ENCODE results near the gene CDK3.

The CDK3 gene

DNA sequence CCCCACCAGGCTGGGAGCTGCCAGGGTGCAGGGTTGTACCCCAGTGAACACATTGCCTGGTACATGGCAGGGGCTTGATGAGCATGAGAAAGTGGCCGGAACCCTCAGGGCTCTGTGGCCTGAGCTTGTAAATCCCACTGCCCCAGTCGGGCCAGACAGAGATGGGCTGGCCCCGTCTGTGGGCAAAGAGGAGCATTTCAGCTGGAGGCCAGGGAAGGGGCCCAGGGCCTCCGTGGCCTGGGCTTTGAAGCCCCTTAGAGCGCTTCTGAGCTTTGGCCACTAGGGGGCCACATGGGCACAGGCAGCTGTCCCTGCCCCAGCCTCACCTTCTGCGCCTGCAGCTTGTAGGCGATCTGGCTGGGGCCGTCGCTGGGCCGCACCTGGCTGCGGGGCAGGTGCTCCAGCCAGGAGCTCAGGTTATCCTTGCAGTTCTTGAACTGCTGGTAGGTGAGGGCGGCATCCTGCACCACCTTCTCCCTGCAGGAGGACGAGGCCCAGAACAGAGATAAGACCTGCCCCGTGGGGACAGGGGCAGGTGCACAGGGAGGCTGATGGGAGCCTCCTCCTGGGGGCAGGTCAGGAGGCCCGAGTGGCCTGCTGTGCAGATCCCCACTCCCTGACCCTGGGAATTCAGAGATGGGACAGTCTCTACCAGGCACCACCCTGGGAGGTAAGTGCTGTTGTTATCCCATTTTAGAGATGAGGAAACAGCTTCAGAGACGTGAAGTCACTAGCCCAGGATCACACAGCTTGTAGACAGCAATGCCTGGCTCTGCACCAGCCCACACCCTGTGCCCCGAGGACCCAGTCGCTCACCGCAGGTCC is 13.7 kb downstream of the CDK3 start:
- DNase-seq (ENCODE audit: low read depth in 2 of 2) = peak; percentile 66 to 70

DNA sequence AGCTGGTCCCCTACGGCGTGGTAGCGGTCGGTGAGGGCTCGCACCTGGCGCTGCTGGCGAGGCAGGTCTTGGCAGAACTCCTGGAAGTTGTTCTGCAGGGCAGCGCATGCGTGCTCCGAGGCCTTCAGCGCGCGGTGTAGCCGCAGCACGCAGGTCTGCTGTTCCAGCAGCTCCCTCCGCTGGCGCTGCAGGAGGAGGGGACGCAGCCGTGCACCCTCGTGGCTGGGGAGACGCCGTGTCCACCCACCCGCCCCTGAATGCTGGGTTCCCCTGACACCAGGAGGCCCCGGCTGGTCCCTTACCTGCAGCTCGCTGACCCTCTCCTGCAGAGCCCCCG is 14.2 kb downstream of the CDK3 start:
- no peak for DNase-seq (ENCODE audit: low read depth in 2 of 2)

DNA sequence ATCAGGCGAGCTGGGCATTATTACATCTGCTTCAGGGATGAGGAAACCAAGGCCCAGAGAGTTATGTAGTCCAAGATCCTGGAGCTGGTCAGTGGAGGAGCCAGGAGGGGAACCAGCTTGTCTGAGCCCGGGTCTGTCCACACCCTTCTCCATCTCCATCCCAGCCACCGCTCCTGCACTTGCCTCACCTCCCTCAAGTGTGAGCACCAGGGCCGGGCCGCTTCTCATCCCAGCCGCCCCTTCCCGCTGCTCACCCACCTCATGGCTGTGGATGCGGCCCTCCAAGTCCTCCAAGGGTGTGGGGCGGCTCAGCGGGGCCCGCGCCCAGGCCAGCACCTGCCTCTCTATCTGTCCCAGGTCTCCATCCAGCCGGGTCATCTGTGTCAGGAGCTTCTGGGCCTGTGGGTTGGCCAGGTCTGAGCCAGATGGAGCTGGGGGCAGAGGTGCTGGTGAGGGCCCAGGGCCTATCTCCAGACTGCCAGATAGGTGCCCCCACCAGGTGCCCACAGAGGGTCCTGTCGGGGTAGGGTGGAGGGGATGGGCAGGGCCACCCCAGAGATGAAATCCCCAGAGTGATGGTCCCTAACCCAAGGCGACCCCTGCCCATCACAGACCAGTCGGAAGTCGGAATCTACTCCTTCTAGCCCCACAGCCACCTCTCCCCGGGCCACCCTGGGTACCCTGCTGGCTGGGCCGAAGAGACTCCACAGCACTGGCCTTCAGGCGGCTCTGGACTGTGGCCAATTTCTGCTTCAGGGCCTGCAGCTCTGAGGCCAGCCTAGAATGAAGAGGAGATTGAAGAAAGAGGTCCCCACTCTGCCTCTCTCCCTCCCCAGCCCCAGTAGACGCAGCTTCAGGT is 17.1 kb downstream of the CDK3 start:
- no peak for DNase-seq (ENCODE audit: low read depth in 2 of 2)

DNA sequence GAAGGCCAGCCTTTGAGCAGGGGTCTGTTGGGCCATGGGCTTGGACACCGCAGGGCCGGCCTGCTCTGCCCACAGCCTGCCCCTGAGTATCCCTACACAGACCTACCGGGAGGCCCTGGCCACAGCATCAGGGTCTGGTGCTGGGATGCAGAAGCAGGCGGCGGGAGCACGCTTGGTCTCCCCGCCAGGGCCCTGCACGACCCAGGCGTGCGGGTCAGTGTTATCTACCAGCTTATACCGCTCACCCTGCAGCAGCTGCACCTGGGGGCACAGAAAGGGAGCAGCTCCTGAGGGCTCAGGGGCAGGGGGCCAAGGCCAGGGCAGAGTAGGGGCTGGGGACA is 17.7 kb downstream of the CDK3 start:
- DNase-seq (ENCODE audit: low read depth in 2 of 2) = no peak

DNA sequence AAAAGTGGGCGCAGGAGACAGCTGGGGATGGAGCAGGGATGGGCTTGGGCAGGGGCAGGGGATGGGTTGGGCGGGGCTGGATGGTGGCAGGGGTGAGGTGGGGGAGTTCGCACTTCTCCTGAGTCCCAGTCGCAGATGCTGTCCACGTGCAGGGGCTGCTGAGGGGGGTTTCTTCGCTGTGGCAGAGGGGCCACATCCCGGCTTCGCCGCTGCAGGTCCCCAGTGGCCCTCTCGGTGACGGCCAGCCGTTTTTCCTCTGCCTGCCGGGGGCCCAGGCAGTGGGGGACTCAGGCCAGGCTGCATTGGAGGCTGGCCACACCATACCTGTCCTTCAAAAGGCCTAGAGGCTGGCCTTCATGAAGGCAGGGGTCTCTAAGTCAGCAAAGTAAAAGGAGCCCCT is 18.1 kb downstream of the CDK3 start:
- DNase-seq (ENCODE audit: low read depth in 2 of 2) = no peak

DNA sequence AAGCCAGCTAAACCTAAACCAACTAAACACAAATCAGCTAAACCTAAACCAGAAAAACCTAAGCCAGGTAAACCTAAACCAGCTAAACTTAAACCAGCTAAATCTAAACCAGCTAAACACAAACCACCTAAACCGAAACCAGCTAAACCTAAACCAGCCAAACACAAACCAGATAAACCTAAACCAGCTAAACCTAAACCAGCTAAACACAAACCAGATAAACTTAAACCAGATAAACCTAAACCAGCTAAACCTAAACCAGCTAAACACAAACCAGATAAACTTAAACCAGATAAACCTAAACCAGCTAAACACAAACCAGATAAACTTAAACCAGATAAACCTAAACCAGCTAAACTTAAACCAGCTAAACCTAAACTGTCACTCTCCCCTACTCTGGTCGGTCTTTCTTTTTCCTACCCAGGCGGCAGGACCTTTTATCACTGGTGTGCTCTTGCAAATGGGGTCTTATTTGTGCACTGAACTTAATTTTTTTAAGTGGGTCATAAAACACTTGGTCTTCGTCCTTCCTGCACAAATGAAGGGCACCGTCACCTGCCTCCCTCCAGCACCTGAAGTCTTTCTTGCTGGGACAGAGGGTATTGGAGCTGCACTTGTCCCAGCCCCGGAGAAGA is 19.3 kb downstream of the CDK3 start:
- no peak for DNase-seq (ENCODE audit: low read depth in 2 of 2)

DNA sequence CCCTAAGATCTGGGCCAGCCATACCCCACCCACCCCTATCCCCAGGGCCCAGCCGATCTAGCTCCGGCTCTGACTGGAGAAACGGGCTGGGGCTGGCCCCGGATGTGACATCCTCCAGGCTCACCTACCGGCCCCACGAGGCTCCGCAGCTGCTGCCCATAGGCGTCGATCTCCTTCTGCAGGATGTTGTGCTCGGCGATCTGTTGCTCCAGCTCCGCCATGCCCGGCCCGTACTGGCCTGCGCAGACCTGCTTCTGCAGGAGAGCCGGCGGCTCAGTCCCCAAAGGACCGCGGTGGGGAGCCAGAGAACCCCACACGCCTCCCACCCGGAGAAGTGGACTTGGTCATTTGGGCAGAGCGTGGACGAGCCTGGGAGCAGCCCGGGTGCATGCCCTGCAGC is 21.6 kb downstream of the CDK3 start:
- DNase-seq (ENCODE audit: low read depth in 2 of 2) = no peak

DNA sequence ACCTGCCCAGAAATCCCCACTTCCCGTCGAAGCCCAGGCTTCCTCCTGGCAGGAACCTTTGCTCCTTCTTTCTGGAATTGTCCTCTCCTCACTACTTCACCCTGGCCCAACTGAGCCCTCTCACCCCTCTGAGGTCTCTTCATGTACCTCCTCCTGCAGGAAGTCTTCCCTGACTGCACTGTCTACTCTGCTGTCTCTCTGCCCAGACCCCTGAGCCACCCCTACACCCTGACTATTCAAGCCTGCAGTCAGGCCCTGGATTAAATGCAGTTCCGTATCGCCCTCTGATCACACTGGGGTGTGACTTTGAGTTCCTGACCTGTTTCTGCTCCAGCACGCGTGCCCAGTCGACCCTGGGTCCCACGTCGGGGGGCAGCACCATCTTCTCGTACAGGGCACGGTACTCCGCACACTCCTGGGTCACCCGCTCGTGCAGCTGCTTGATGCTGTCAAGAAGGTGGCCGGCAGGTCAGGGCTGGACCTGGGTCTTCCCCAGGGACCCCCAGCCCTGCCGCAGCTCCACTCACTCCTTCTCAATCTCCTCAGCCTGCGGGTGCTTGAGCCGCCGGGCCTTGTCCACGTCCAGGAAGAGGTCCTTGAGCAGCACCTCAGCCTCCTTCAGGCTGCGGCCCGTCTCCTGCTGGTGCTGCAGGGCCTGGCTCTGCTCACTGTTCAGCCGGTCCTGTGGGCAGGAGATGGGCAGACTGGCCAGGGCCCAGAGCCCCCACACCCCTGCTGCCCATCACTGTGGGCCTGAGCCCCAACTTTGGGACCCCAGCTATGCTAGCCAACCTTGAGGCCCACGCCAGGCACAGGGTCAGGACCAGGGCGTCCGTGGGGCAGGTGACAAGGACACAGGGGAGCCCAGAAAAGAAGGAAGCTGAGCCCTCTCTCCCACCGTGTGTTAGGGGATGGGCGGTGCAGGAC is 22.6 kb downstream of the CDK3 start:
- no peak for DNase-seq (ENCODE audit: low read depth in 2 of 2)

DNA sequence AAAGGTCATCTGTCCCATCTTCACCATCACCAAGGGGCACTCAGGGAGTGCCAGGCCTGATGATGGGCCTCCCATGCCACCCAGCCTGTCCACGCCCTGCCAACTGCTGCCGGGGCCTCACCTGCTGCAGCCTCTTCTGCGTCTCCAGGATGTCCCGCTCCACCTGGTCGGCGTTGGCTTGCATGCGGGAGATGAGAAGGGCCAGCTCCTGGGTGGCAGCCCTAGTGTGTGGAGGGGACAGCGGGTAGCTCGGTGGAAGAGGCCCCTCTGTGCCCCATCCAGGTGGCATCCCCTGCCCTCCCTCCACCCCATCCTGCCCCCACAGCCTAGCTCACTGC is 23.2 kb downstream of the CDK3 start:
- DNase-seq (ENCODE audit: low read depth in 2 of 2) = no peak

DNA sequence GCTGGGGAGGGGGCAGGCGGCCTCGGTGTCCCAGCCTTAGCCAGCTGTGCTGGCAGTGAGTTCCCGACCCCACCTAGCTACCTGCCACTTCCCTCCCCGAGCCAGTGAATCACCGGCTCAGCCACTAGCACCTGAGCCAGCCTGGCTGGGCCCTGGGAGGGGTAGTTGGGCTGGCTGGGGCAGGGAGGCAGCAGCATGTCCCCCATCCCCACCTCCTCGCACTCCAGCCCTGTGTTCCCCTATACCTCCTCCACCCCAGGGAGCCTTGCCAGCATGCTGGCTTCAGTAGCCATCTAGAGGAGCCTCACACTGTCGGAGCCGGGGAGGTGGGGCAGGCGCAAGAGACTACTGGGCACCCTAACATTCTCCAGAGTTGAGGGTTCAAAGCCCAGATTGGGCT is 23.7 kb downstream of the CDK3 start:
- DNase-seq (ENCODE audit: low read depth in 2 of 2) = no peak

DNA sequence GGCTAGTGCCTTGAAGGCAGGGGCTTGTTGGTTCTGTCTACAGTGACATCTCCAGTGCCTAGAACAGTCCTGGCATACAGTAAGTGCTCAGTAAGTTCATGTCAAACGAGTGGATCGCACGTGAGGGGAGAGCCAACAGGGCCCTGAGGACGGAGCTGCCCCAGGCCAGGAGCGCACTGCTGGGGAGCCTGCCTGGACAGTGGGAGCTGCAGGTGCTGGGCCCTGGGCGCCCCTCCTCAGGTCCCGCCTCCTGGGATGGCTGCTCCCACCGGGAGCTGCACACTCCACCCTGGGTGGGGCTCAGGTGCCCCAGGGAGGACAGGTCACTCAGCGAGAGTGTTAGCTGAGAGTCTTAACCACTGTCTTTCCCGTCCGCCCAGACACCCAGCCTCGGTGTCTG is 24.6 kb downstream of the CDK3 start:
- no peak for DNase-seq (ENCODE audit: low read depth in 2 of 2)

DNA sequence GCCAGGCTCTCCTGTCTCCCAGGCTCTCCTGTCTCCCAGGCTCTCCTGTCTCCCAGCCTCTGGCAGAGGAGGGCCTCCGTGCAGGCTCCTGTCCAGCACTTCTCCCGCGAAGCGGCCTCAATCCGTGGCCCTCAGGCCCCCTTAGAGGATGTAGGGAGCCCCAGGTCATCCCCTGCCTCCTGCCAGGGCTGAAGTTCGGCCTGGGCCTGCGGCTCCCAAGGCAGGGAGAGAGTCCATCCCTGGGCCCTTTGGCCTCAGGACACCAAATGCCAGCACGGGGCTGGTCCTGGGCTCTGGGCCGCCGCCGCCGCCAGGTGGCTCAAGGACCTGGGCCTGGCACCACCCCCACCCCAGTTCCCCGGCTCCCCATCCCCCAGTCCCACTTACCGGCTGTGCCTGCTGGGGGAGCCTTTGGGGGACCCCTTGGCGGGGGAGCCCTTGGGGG is 26.1 kb downstream of the CDK3 start:
- no peak for DNase-seq (ENCODE audit: low read depth in 2 of 2)

DNA sequence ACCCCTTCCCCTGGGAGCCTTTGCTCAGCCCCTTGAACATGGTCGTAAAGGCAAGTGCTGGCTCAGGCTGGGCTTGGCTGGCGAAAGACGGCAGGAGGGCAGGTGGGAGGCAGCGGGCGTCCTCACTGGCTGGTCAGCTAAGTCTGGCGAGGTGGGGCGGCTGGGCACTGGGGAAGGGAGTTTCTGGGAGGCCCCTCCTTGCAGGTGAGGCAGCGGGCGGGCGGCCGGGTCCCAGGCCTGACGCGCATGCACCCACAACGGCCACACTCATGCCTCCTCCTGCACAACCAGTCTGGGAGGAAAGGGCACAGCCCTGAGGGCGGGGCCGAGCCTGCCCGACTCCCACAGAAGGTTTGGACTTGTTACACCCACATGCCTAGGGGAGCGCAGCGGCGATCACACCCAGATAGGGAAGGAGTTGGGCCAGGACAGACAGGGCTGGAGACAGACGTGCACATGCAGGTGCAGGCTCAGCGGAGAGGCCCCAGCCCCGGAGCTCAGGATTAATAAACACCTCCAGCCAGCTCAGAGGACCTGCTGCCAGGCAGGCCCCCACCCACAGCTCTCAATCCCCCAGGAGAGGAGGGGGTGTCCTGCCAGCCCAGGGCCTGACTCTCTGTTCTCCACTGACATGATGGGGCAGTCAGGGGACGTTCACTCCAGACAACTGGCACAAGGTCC is 26.6 kb downstream of the CDK3 start, which contains the start of gene EVPL:
Gene EVPL, minus strand, starts transcription at position 148 of the 681 bp plus-strand sequence. Its CDS starts 108 bp downstream, at position 40.
- DNase-seq (ENCODE audit: low read depth in 2 of 2) = no peak

DNA sequence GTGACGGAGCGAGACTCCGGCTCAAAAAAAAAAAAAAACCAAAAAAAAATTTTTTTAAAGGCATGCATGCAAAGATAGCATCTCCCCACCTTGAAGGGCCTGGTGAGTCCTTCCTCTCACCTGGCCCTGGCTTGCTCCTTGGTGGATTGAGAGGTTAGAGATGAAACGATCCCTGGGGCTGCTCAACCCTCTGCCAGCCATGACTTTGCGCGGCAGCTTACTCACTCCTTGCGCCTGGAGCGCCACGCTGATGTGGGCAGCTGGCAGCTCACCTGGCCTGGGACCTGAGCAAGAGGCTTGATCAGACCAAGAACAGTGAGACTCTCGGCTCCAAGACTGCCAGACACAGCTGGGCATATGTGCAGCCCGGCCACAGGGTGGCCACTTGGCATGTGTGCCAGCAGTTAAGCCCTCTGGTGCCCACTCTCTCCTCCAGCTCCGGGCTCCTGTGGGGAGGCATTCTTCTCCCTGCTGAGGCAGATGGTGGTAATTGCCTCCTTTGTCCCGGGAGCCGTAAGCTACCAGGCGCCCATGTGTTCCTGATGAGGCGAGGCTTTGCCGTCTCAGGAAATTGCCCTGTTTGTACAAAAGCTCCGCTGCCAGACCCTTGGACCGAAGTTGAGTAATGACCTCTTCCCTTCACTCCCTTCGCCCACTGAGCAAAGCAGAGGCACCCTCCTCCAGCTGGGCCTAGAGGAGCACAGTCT is 31.6 kb downstream of the CDK3 start:
- DNase-seq (ENCODE audit: low read depth in 2 of 2) = no peak

DNA sequence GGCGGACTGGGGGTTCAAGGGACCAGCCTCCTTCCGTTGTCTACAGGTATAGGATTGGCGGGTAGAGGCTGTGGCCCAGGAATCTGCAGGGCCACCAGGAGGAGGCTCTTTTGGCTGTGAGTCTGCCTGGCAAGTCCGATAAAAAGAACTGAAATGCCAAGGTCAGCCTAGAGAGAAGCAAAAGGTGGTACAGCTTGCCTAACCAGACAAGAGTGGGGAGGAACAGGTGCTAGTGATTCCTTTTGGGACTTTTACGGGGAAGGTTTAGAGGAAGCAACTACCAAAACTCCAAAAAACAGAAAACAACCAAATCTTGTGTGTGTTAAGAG is 32.1 kb downstream of the CDK3 start:
- no peak for DNase-seq (ENCODE audit: low read depth in 2 of 2)

DNA sequence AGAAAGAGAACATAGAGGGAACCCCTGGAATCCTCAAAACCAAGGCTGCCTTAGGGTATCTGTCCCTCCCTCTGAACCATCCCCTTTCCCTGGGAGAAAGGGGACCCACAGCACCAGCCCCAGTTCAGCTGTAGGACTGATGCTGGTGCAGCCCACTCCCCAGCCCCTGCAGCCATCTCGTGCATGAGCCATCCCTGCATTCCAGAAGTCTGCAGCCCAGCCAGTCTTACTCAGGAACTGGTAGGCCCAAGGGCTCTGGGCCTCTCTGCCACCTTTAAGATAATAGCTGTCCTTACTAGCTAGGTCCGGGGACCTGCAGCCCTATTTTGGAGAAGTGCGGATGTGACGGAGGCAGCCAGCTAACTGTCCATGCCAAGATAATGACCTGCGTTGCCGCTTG is 32.5 kb downstream of the CDK3 start:
- no peak for DNase-seq (ENCODE audit: low read depth in 2 of 2)

DNA sequence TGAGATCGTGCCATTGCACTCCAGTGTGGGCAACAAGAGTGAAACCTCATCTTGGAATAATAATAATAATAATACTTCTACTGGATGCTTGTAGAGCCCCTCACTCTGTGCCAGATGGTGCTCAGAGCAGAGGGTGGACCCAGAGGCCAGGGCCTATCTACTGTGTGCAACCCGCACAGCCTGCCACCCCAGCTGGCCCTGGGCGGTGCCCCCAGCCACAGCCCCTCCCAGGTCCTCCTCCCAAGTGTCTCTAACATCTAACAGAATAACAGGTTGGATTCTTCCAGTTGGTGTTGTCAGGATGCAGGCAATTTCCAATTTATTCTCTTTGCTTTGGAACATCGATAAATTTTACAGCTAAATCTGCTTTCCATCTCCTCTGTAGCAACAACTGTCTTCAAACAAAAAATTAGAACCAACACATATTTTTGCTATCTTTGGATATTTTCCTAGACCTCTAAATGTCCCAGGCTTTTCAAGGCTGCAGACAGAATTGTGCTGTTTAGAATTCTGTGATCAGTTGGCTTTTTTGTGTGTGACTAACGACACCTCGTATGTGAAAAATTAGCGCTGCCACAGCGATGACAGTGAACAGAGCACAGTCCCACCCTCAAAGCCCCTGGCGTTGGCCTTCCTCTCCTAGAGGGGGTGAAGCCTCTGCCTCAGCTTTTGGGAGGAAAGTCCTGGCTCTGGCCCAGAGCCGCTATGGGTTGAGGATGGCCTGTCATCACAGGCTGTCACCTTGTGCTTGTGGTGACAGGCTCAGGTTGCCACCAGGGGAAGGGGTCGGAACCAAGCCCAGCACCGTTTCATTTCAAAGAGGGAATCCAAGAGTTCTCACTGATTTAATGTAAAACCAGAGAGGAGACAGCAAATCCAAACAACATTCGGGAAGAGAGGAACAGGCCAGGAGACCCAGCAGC is 34.0 kb downstream of the CDK3 start:
- no peak for DNase-seq (ENCODE audit: low read depth in 2 of 2)

DNA sequence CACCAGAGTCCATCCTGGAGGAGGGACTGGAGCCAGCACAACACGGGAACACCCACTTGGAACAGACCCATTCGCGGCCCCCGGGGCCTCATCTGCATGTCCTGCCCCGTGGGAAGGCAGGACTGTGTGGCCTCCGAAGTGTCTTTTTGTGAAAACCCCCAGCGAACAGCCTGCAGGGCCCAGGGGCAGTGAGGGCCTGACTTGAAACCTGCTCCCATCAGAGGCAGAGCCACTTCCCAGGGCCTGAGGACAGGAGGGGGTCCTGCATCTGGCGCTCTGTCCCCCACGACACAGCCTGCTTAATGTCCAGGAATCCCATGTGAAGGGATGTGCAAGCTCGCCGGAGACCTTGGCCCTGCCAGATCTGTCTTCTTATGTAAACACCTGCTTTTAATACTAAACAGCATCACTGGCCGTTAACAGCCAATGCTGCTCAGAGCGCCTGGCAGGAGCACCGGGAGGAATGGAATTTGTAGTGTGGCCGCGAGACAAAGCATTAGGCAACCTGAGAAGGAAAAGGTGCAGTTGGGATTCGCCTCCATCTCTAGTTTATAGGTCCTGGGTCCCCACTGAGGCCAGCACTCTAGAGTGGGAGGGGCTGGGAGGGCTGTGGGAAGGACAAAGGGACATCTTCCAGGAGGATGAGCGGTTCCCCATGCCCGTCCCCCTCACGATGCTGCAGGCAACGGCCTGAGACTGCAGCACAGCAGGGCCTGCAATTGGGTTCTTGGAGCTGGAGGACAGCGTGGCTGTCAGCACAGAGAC is 36.0 kb downstream of the CDK3 start:
- DNase-seq (ENCODE audit: low read depth in 2 of 2) = no peak

DNA sequence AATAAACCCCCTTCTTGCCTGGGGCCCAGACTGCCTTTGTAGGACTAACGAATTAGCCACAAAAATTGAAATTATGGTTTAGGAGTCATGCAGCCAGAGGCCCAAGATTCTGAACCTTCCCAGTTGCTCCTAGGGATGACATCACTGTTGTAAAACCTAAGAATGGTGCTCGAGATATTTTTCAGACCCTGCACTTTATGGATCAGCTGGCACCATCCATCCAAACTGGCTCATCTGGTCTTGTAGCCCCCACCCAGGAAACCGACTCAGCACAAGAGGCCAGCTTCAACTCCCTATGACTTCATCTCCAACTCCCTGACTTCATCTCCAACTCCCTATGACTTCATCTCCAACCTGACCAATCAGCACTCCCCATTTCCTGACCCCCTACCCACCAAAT is 37.4 kb downstream of the CDK3 start:
- no peak for DNase-seq (ENCODE audit: low read depth in 2 of 2)

Data from stimulated activated CD4-positive, alpha-beta T cell treated with anti-CD3 and anti-CD28 coated beads, Interleukin-1b, Interleukin-23, amount 100 ng/mL, for 4 hours (primary cell).